WTC11 (cell line): Measurements from ENCODE around the gene SULT2B1. TPM values are rescaled to one million over a fixed set of nuclear protein-coding genes. Genes with fewer than 3 reads are reported as not detected.

Experiments used
- ATAC-seq: fragments of 200-7000 bp; cut with Tn5 transposase; 2 replicates; pipeline ENCODE4 v1.10.0; 2021; ENCODE audit warnings: mild to moderate bottlenecking, moderate library complexity
- CTCF ChIA-PET: fragments of 300-600 bp; sonication (Branson Sonifier 250); formaldehyde crosslinking; loops from one replicate; lab custom pipeline; 2021; ENCODE audit warnings: antibody characterized with exemption; lab: Charles Lee
- POLR2A ChIA-PET: fragments of 350-600 bp; sonication (Branson Sonifier 250); formaldehyde crosslinking; loops from one replicate; lab custom pipeline; 2021; ENCODE audit warnings: antibody characterized with exemption; lab: Charles Lee
- DNase-seq: peaks from one replicate; pipeline ENCODE4 v3.0.0; 2021; ENCODE audit warnings: low spot score
- H3K27ac Mint-ChIP-seq: 2 replicates; pipeline ENCODE4 v1.8.0; 2021; ENCODE audit warnings: mixed read lengths
- H3K27me3 Mint-ChIP-seq: 2 replicates; pipeline ENCODE4 v1.8.0; 2021; ENCODE audit warnings: low read depth, mild to moderate bottlenecking, moderate library complexity, mixed read lengths
- H3K36me3 Mint-ChIP-seq: 2 replicates; pipeline ENCODE4 v1.8.0; 2021; ENCODE audit warnings: mixed read lengths
- H3K4me1 Mint-ChIP-seq: 2 replicates; pipeline ENCODE4 v1.8.0; 2022; ENCODE audit warnings: mixed read lengths
- H3K4me3 Mint-ChIP-seq: 2 replicates; pipeline ENCODE4 v1.8.0; 2021; ENCODE audit warnings: mild to moderate bottlenecking, moderate library complexity, mixed read lengths
- H3K9me3 Mint-ChIP-seq: 2 replicates; pipeline ENCODE4 v1.8.0; 2021; ENCODE audit warnings: mixed read lengths
- ERG ChIP-seq: fragments of 250-450 bp; sonication (Bioruptor Pico); IDR thresholded peaks from 2 replicates; pipeline ENCODE4 v1.8.0; 2021; ENCODE audit warnings: mild to moderate bottlenecking
- OVOL2 ChIP-seq: fragments of 250-450 bp; sonication (Bioruptor Pico); IDR thresholded peaks from 2 replicates; pipeline ENCODE4 v1.9.0; 2021; ENCODE audit warnings: mild to moderate bottlenecking, borderline replicate concordance
- PRDM15 ChIP-seq: sonication (generic); formaldehyde crosslinking; IDR thresholded peaks from 2 replicates; pipeline ENCODE4 v1.8.0; 2022; ENCODE audit warnings: missing genetic modification reagents
- SP1 ChIP-seq: sonication (generic); formaldehyde crosslinking; conservative IDR thresholded peaks from 2 replicates; pipeline ENCODE4 v1.8.1; 2022; ENCODE audit warnings: missing genetic modification reagents
- ZBTB21 ChIP-seq: sonication (generic); formaldehyde crosslinking; IDR thresholded peaks from 2 replicates; pipeline ENCODE4 v1.8.1; 2023; ENCODE audit warnings: mild to moderate bottlenecking, missing genetic modification reagents, borderline replicate concordance
- ZNF263 ChIP-seq: sonication (generic); formaldehyde crosslinking; IDR thresholded peaks from 2 replicates; pipeline ENCODE4 v1.8.1; 2022; ENCODE audit warnings: low read depth, mild to moderate bottlenecking, moderate library complexity, missing genetic modification reagents
- total RNA-seq: library from RNA; stranded (reverse); gene quantifications from 3 replicates; pipeline ENCODE4 v1.2.3, GENCODE V29; 2021
- TF ChIP-seq, protein P1 (sequence below): sonication (generic); formaldehyde crosslinking; IDR thresholded peaks from 2 replicates; pipeline ENCODE4 v1.8.1; 2022; ENCODE audit warnings: low read depth, mild to moderate bottlenecking, moderate library complexity, missing genetic modification reagents, borderline replicate concordance
- TF ChIP-seq, protein P2 (sequence below): sonication (generic); formaldehyde crosslinking; IDR thresholded peaks from 2 replicates; pipeline ENCODE4 v1.8.0; 2022; ENCODE audit warnings: mild to moderate bottlenecking, missing genetic modification reagents
- TF ChIP-seq, protein P3 (sequence below): fragments of 250-450 bp; sonication (Bioruptor Pico); IDR thresholded peaks from 2 replicates; pipeline ENCODE4 v1.9.0; 2021; ENCODE audit warnings: mild to moderate bottlenecking

The SULT2B1 gene
- total RNA-seq, 1 experiment from 2014 or later: 0.96 TPM

- Mint-ChIP-seq H3K9me3 (no peaks in the 10 kb centered on the region), H3K4me3 (peak overlapping the region; percentile 17), H3K27me3 (no peaks in the 10 kb centered on the region), H3K4me1 (peaks cover 12% of the 10 kb centered on the region), H3K36me3 (no peaks in the 10 kb centered on the region), H3K27ac (no peak overlapping the region; the same call in 1 of the 2 replicates)
- CTCF ChIA-PET: interaction anchor here (0.7 to 1.3 kb wide), 2 partner anchors 27 to 54 kb away, joined by 3 to 4 read pairs; no protein-coding TSS in a partner anchor
- ATAC-seq: peak; percentile 56
- peak; percentile 85; the same call in 1 of the 2 replicates for TF ChIP-seq ZNF263 (CRISPR knock-in tag)
- TF ChIP-seq, protein P1, sequence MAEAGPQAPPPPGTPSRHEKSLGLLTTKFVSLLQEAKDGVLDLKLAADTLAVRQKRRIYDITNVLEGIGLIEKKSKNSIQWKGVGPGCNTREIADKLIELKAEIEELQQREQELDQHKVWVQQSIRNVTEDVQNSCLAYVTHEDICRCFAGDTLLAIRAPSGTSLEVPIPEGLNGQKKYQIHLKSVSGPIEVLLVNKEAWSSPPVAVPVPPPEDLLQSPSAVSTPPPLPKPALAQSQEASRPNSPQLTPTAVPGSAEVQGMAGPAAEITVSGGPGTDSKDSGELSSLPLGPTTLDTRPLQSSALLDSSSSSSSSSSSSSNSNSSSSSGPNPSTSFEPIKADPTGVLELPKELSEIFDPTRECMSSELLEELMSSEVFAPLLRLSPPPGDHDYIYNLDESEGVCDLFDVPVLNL (CRISPR knock-in tag): no peak
- TF ChIP-seq, protein P2, sequence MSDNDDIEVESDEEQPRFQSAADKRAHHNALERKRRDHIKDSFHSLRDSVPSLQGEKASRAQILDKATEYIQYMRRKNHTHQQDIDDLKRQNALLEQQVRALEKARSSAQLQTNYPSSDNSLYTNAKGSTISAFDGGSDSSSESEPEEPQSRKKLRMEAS (CRISPR knock-in tag): 0 out of 2 replicates have a peak, but pooled peaks have one; percentile 15
- no peak for TF ChIP-seq ERG (CRISPR knock-in tag)
- no peak for DNase-seq
- POLR2A ChIA-PET: interaction anchor here (0.6 kb wide), 1 partner anchor 496 kb away, joined by 3 read pairs; no protein-coding TSS in a partner anchor
Measured at GRCh38 chr19:48543121-48543710, 8.8 kb upstream of the SULT2B1 start.

DNA sequence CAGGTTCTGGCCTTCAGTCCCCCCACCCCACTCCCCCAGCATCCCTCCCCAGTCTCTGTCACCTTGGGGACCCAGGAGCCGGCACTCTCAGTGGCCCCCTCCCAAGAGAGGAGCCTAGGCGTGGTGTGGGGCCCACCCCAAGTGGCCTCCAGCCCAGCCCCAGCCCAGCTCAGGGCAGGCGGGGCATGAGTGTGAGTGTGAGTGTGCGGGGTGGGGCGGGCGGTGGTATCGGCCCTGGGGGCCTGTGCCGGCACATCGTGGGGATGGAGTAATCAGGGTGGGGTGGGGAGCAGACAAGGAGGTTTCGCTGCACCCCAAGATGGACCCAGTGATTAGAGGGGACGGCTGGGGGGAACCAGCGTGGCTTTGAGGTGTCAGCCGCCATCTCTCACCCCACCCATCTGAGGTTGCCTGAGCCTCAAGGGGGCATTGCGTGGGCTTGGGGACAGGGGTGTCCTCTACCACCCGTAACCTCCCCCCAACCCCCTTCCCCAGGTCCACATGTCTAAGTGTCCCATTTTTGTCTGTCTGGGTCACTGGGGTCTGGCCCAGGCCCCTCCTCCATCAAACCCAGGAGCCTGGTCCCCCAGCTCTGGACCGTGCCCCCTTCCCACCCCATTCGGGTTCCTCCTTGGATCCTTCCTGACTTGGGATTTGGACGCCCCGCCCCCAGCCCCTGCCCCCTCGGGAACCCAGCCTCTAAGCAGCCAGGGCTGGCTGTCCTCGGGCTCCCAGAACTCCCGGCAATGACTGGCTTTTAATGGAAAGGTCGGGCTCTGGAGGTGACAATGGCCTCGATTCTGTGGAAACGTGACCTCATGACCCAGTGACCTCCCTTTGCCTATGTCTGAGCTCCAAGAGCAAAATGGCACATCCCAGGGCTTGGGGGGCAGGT, 6.9 kb upstream of the SULT2B1 start:
- Mint-ChIP-seq H3K4me3 (no peak overlapping the region), H3K4me1 (peaks cover 12% of the 10 kb centered on the region), H3K27ac (no peak overlapping the region; the same call in 1 of the 2 replicates), H3K27me3 (no peaks in the 10 kb centered on the region), H3K36me3 (no peaks in the 10 kb centered on the region), H3K9me3 (no peaks in the 10 kb centered on the region)
- CTCF ChIA-PET: interaction anchor here (0.5 to 0.9 kb wide), 3 partner anchors 9 to 194 kb away, joined by 3 to 5 read pairs (median 4); no protein-coding TSS in a partner anchor
- peak; percentile 78 for DNase-seq
- ATAC-seq: peak; percentile 81
- TF ChIP-seq, protein P2 (CRISPR knock-in tag): no peak
- TF ChIP-seq SP1 (CRISPR knock-in tag): 0 out of 2 replicates have a peak, but pooled peaks have one; percentile 33
- TF ChIP-seq PRDM15 (CRISPR knock-in tag): no peak
- TF ChIP-seq, protein P3, sequence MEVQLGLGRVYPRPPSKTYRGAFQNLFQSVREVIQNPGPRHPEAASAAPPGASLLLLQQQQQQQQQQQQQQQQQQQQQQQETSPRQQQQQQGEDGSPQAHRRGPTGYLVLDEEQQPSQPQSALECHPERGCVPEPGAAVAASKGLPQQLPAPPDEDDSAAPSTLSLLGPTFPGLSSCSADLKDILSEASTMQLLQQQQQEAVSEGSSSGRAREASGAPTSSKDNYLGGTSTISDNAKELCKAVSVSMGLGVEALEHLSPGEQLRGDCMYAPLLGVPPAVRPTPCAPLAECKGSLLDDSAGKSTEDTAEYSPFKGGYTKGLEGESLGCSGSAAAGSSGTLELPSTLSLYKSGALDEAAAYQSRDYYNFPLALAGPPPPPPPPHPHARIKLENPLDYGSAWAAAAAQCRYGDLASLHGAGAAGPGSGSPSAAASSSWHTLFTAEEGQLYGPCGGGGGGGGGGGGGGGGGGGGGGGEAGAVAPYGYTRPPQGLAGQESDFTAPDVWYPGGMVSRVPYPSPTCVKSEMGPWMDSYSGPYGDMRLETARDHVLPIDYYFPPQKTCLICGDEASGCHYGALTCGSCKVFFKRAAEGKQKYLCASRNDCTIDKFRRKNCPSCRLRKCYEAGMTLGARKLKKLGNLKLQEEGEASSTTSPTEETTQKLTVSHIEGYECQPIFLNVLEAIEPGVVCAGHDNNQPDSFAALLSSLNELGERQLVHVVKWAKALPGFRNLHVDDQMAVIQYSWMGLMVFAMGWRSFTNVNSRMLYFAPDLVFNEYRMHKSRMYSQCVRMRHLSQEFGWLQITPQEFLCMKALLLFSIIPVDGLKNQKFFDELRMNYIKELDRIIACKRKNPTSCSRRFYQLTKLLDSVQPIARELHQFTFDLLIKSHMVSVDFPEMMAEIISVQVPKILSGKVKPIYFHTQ (CRISPR knock-in tag): no peak
- TF ChIP-seq ZBTB21: no peak
- TF ChIP-seq OVOL2: no peak
- POLR2A ChIA-PET: interaction anchor here (0.5 kb wide), 1 partner anchor 133 kb away, joined by 5 read pairs; no protein-coding TSS in a partner anchor
